HG03025 (cell line): ENCODE data around the gene NFIC.

Source experiments
- ATAC-seq: cut with Tn5 transposase; IDR thresholded peaks from one replicate; pipeline ENCODE4 v1.9.1; 2021; ENCODE audit warnings: mild to moderate bottlenecking, moderate library complexity; ENCODE audit not compliant: unreplicated experiment, low FRiP score

Gene NFIC

DNA sequence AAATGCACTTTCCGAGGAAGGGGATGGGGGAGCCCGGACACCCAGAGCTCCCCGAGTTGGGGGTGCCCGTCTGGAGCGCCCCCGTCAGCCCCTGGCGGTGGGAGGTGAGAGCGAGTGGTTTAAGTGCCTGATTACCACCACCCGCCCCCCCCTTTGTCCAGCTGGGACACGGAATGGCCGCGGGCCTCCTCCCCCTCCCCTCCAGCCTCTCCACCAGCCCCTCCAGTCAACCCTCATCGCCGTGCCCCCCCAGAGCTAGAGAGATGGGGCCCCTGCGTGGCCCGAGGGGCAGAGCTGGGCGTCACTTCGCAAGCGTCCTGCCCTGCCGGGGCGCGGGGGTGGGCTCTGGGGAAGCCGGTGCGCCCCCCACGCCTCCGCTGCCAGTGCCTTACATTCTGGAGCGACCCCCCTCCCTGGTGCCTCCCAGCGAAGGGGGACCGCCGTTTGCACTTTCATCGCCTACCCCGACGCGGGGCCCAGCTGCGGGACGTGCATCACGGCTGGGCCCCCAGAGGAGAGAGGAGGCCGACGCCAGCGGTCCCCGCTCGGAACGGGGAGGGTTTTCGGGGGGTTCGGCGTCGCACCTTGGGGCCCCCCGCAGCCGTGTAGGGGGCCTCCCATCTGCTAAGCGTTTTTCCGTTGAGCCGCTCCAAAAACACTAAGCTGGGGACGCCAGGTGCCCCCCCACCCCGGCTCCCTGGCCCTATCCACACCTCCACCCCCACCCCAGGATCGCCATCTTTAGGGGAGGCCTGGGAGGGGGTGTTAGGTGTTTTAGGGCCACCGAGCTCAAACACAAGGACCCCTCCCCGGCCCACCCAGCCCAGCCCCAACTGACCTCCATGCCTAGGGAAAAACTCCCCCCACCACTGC is 97.6 kb downstream of the NFIC start:
- ATAC-seq: no peak

DNA sequence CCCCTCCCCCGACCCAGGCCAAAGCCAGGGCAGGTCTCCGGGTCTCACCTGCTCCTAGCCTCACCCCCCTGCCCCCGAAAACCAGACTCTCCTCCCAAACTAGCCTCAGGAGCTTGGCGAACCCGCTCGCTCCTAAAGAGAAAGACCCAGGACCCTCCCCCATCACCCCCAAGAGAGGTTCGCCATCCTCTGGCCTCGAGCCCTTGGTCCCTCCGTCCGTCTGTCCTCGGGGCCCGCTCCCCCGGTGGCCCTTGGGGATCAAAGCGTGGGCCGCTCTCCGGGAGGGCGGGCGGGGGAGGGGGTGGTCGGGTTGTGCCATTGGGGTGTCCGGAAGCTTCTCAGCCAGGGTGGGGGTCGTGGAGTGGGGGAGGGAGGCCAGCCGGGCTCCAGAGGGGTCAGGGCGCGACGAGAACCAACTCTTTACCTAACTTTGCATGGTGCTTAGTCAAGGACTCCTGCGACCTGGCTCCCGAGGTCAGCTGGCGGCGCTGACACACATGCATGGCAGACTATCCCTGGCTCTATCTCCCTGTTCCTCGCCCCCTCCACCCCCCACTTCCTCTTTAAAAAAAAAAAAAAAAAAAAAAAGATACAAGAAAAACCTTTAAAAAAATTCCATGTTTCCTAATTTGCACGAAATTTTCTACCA is 98.3 kb downstream of the NFIC start:
- ATAC-seq: no peak

DNA sequence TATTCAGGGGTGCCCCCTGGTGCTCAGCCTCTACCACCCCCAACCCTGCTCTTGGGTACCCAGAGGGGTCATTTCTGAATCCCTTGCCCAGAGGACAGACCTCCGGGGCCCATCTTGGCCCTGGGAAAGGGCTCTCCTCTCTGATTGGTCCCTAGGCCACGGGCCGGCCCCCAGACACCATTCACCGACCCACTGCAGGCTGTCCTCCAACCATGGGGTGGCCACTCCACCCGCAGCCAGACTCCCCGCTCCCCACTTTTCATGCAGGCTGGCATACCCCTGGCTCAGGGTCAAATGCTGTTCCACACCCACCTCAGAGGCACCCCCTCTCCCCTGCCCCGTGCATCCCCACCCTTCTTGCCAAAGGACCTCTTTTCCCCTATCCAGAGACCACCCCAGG is 99.2 kb downstream of the NFIC start:
- no peak for ATAC-seq

DNA sequence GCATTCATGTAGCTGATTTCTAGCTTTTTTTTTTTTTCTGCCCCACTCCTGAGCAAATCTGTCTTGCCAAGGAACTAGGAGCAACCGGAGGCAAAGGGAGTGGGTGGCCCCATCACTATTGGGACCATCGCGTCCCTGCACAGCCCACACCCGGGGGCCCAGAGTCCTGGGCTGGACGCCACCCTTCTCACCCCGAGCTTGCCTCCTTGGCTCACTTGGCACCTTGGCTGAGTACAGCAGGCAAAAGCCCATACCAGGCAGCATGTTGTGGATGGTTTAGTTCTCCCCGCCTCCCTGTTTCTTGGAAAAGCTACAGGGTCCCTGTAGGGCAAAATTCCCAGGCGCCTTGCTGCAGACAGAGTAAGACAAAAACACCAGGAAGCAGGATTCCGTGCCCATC is 100.3 kb downstream of the NFIC start:
- no peak for ATAC-seq

DNA sequence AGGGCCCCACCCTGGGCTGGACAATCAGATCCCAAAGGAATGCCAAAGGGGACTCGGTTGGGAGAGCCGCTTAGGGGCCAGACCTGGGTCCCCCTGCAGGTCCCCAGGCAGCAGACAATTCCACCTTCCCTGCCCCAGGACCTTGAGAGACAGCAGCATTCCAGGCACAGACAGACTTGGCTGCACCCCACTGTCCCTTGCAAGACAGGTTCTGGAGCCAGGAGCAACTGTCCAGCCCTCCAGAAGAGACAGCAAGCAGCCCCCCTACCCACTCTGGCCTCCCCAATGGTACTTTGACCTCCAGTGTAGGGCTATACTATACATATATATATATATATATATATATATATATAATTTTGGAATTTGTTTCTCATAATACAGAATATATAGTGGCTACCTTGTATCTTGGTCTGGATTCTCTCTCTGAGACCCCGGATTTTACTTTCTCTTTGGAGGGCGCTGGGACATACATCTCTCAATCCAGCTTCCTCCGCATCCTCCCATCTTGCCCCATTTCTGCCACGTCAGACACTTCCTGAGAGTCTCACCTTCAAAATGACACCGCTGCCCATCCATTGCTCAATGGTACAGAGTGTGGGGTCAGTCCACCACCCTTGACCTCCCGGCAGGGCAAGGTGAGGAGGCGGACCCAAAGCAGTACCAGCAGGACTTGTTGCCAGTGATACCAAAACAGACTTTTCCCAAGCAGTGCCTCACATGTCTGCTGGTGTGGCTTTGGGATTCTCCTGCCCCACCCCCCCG is 101.2 kb downstream of the NFIC start:
- ATAC-seq: no peak

DNA sequence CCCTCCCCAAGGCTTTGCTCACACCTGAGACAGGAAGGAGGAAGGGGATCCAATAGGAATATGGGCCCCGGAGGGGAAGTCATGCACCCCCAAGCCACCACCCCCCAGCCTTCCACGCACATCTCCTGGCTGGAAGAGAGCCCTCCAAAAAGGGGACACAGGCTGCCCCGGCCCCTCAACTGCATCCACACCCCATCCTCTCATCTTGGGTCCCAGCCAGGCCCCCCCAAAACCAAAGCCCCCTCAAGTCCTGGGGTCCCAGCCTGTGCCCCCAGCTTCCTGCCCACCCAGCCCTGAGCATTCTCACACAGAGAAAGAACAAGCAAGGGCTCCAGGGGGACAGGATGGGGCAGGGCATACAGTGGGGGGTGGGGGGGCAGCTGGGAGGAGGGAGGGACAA is 101.8 kb downstream of the NFIC start:
- ATAC-seq: no peak

DNA sequence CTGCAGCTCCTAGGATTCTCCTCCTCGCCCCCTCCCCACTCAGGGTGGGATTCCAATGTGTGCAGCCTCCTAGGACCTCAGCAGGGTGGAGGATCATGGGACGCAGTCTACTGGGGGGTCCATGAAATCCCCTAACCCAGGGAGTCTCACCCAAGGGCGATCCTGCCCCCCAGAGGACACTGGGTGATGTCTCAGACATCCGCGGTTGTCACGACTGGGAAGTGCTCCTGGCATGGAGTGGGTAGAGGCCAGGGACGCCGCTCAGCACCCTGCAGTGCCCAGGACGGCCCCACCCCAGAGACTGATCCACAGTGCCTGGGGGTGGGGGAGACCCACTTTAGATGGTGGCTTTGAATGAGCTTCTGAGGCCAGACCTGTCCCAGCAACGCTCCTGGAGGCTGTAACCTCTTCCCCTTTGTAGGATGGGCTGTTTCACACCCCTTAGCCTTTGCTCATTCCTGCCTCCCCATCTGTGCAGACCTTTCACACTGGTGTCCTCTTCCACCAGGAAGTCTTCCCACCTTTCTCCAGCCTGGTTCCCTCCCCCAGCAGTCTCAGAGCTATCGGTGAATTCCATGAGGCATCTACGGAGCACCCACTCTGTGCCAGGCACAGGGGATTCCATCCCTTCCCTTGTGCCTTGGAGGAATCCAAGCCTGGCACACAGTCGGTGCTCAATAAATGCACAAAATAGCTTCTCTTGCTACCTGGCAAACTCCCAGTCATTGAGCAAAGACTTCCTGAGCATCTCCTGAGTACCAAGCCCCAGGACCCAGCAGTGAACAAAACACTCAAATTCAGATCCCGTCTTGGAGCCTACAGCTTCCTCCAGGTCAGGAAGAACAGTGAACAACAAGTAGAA is 103.5 kb downstream of the NFIC start:
- no peak for ATAC-seq

DNA sequence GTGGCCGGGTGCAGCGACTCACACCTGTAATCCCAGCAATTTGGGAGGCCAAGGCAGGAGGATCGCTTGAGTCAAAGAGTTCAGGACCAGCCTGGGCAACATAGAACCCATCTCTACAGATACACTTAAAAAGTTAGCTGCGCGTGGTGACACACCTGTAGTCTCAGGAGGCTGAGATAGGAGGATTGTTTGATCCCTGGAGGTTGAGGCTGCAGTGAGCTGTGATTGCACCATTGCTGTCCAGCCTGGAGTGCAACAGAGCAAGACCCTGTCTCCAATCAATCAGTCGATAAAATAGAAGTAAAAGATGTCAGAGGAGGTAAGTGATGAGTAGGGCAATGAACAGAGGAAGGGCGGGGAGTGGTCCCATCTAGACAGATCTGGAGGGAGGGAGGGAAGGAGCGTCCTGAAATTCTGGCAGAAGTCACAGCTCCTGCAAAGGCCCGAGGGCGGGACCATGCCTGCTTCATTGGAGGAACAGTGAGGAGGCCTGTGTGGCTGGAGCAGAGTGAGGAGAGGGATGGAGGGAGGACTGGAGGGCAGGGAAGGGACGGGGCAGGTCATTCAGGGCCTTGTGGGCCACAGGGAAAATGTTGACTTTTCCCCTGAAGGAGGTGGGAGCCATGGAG is 104.2 kb downstream of the NFIC start:
- ATAC-seq: no peak

DNA sequence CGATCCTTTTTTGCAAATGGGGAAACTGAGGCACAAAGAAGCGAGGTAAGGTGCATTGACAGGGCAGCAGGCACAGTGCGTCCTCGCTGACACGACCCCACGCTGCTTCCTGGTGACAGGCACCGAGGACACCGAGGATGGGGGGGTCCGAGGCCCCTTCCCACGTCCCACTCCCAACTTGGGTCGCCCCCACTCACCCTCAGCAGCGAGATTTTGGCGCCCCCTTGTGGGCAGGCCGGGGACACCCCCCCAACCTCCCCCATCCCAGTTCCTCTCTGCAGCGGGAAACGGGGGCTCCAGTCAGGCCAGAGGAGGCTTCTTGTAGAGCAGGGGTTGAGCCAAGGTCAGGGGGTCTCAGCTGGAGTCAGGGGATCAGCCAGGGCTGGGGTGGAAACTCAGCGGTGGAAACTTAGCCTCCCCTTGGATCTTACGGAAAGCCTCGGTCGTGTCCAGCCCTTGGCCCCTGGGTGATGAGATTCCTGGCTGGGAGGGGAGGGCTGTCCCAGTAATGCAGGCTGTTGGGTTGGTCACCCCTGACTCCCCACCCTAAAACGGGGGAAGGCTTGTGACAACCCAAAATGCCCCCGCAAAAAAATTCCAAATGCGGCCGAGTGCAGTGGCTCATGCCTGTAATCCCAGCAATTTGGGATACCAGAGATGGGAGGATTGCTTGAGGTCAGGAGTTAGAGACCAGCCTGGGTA is 105.7 kb downstream of the NFIC start:
- no peak for ATAC-seq

DNA sequence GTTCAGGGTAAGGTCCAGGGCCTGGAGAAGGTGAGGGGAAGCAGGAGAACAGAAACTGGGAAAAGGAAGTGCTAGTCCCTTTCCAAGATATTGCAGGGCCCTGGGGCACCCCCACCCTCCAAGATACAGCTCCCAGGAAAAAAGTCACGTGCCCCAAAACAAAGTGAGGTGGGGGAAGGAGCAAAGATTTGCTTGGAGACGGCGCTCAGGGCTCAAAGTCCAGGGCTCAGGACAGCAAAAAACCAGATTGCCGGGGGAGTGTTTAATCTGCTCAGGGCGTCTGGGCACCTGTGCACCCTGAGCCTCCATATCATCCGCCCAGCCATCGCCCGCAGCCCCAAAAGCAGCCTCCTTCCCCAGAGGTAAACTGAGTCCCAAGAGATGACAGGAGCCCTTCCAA is 107.6 kb downstream of the NFIC start:
- ATAC-seq: no peak

DNA sequence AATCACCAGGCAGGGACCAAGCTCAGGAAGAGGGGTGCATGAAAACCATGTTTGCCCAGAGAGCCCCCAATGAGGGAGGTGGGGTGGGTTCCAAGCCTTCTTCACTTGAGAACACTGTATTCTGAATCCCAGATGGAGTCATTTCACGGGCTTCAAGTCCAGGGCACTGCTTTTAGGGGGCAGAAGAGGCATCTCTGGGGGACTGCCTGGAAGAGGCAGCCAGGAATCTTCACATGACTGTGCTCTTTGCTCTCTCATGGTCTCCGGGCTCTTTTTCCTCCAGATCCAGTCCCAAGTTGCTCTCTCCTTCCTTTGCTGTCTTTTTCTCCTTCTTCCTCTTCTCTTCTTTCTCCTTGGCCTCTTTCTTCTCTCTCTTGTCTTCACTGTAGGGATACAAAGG is 108.2 kb downstream of the NFIC start:
- ATAC-seq: no peak

DNA sequence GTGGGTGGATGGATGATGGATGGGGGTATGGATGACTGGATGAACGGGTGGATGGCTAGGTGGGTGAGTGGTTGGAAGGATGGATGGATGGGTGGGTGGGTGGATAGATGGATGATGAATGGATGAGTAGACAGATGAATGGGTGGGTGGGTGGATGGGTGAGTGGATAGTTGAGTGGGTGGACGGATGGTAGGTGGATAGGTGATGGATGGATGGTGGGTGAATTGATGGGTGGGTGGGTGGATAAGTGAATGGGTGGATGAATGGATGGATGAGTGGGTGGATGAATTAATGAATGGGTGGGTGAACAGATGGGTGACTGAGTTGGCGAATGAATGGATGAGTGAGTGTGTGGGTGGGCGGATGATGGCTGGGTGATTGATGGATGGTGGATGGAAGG is 109.1 kb downstream of the NFIC start:
- ATAC-seq: no peak

DNA sequence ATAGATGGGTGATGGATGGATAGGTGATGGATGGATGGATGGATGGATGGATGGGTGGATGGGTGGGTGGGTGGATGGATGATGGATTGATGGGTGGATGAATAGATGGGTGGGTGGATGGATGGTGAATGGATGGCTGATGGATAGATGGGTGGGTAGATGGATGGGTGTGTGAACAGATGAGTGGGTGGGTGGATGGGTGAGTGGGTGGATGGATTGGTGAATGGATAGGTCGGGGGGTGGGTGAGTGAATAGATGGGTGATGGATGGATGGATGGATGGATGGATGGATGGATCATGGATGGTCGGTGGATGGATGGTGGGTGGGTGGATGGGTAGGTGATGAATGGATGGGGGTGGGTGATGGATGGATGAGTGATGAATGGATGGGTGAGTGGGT is 110.4 kb downstream of the NFIC start:
- ATAC-seq: no peak

DNA sequence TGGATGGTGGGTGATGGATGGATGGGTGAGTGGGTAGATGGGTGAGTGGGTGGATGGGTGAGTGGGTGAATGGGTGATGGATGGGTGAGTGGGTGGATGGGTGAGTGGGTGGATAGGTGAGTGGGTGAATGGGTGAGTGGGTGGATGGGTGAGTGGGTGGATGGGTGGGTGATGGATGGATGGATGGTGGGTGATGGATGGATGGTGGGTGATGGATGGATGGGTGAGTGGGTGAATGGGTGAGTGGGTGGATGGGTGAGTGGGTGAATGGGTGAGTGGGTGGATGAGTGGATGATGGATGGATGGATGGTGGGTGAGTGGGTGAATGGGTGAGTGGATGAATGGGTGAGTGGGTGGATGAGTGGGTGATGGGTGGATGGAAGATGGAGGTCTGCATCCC is 111.1 kb downstream of the NFIC start:
- no peak for ATAC-seq

DNA sequence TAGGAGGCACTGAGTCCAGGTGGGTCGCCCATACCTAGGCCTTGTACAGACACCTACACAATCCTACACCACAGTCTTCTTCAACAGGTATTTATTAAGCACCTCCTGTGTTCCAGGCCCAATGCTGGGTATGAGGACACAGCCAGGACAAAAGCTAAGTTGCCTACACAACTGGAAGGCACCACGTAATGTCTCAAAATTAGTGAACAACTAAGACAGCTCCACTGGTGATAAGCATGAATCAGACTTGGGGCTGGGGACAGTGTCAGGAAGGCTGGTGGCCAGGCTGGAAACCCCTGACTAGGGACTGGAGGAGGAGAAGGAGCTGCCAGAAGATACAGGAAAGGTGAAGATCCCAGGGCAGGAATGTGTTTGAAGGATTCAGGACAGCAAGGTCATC is 111.6 kb downstream of the NFIC start:
- ATAC-seq: no peak

DNA sequence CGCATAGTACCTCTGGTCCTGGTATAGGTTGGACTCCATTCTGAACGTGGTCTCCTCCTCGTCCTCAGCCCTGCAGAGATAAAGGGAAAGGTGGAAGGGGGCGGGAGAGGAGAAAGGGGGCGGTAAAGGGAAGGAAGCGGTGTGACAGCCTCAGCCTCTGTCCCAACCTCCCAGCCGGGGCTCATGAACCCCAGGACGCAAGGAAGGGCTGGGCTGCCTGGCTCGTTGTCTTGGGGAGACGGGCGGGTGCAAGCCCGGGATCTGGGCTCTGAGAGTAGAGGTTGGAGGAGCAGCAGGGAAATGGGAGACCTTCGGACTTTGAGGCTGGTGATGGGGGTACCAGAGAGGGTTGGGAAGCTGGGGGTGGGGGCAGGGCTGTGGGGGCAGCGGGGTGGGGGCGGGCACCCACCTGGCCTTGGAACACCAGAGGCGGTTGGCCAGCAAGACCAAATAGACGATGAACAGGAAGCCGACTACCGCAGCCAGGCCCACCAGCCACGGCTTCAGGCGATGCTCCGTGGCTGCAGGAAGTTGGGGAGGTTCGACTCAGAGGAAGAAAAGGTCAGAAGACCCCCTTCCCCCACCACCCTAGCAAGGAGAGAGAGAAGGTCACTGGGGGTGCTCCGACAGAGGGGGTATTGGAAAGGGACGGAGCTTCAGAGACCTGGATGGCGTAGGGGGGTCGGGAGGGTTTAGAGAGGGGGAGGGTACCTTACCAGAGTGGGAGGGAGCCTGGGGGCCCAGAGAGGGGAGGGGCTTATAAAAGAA is 112.2 kb downstream of the NFIC start:
- ATAC-seq: no peak

DNA sequence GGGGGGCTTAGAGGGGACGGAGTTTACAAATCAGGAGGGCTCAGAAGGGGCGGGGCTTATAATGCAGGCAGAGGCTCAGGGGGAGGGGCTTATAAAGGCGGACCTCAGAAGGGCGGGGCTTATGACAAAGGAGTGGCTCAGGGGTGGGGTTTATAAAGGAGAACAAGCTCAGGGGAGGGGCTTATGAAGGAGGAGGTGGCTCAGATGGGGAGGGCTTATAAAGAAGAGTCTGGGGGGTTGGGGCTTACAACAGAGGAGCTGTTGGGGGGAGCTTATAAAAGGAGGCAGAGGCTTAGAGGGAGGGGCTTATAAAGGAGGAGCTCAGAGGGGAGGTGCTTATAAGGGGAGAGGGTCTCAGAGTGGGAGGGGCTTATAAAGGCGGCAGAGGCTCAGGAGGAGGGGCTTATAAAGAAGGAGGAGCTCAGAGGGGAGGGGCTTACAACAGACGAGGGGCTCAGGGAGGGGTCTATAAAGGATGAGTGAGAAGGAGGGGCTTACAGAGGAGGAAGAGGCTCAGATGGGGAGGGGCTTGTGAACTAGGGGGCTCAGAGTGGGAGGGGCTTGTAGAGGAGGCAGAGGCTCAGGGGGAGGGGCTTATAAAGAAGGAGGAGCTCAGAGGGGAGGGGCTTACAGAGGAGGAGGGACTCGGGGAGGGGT is 112.9 kb downstream of the NFIC start:
- ATAC-seq: no peak

DNA sequence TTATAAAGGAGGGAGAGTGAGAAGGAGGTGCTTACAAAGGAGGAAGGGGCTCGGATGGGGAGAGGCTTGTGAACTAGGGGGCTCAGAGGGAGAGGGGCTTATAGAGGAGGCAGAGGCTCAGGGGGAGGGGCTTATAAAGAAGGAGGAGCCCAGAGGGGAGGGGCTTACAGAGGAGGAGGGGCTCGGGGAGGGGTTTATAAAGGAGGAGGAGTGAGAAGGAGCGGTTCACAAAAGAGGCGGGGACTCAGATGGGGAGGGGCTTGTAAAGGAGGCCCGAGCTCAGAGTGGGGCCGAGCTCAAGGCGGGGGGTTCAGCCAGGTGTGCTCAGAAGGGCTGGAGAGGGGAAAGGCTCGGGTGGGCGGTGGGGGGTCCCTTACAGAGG is 113.4 kb downstream of the NFIC start:
- ATAC-seq: no peak
